K562 (cell line): Measurements from ENCODE around the gene HMGB1. TPM values are rescaled to one million over a fixed set of nuclear protein-coding genes. Genes with fewer than 3 reads are reported as not detected.

Experiments
- CUX1 ChIP-seq: fragments of 200-800 bp; sonication (Bioruptor generic); IDR thresholded peaks from 2 replicates; pipeline ENCODE4 v1.6.1; 2016; ENCODE audit warnings: missing genetic modification characterization, missing compliant biosample characterization
- FOS ChIP-seq: IDR thresholded peaks from 3 replicates; pipeline ENCODE4 v1.6.1; 2011; ENCODE audit not compliant: insufficient read length; ENCODE audit errors: extremely low read depth
- PKNOX1 ChIP-seq: fragments of 450-650 bp; IDR thresholded peaks from 2 replicates; pipeline ENCODE4 v1.6.1; 2016
- PRPF4 ChIP-seq: fragments of 200-400 bp; formaldehyde crosslinking; IDR thresholded peaks from one replicate; pipeline ENCODE4 v1.6.1; 2017; ENCODE audit warnings: low read length, low read depth, mild to moderate bottlenecking; ENCODE audit not compliant: insufficient read depth, poor library complexity, severe bottlenecking
- SIN3B ChIP-seq: fragments of 450-650 bp; IDR thresholded peaks from 2 replicates; pipeline ENCODE4 v1.6.1; 2017; ENCODE audit warnings: low read depth, mild to moderate bottlenecking, moderate library complexity
- ZBTB1 ChIP-seq: sonication (generic); formaldehyde crosslinking; IDR thresholded peaks from 2 replicates; pipeline ENCODE4 v1.8.1; 2023; ENCODE audit warnings: missing genetic modification reagents, low read depth, mild to moderate bottlenecking, borderline replicate concordance
- ZBTB40 ChIP-seq, 2 experiments: fragments of 450-650 bp in 1 of 2; sonication (generic) in 1 of 2; formaldehyde crosslinking in 1 of 2; IDR thresholded peaks; 2 replicates each; pipeline versions ENCODE4 v1.7.1 to v1.9.0; 2016 to 2022; ENCODE audit warnings: inconsistent platforms in 1 of 2, mild to moderate bottlenecking in 1 of 2, missing genetic modification reagents in 1 of 2
- ZNF146 ChIP-seq: IDR thresholded peaks from one replicate; pipeline ENCODE4 v1.6.1; 2018; ENCODE audit warnings: missing compliant biosample characterization; ENCODE audit not compliant: unreplicated experiment
- polyA plus RNA-seq, 8 experiments: library from polyadenylated mRNA; depleted of rRNA in 4 of 8; stranded (reverse) in 5 of 8; unstranded in 3 of 8; fragments of >200 nt; fragmentation: Nextera tagmentation in 2 of 8; fragmentation: Illumina TruSeq in 1 of 8; extraction: Ambion mirVana in 2 of 8; extraction: Trizol in 1 of 8; gene quantifications; 2 replicates each; pipeline versions ENCODE4 v1.2.1 to v1.2.3, GENCODE V29; 2011 to 2014; ENCODE audit warnings: inconsistent platforms in 1 of 8, missing spikeins in 1 of 8
- total RNA-seq, 7 experiments: library from RNA; depleted of rRNA in 6 of 7; stranded (reverse); fragments of >200 nt in 6 of 7; fragmentation: Illumina TruSeq in 2 of 7; extraction: Trizol in 2 of 7; gene quantifications; 2 replicates each; pipeline versions ENCODE4 v1.2.1 to v1.2.3, GENCODE V29; 2011 to 2021; ENCODE audit warnings: low replicate concordance in 1 of 7

HMGB1 gene
- total and polyA plus RNA-seq, 9 of the 15 experiments (the other 6 are each of a cell fraction or from before 2014, with no cell fraction given) = 442 to 1,896 (median 933) TPM

DNA sequence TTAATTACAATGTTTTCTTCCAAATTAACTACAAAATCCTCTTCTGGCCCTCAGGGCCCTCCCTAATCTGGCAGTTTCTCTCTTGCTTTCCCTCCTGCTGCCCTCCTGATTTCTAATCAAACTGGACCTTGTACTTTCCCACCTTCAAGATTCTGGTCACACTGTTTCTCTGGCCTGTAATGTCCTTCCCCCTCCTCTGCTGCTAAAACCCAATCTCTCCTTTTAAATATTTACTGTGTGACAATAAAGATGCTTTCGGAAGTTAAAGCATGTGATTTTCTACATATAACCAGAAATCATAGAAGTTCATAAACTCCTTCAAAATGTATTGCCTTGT is 14.1 kb upstream of the HMGB1 start (continued):
- no peak for TF ChIP-seq PKNOX1
- no peak for TF ChIP-seq ZNF146
- TF ChIP-seq PRPF4 = no peak
- TF ChIP-seq SIN3B = no peak
- TF ChIP-seq CUX1 = no peak
- no peak for TF ChIP-seq ZBTB40 (IDR thresholded peaks at IDR 0.05)
- no peak for TF ChIP-seq ZBTB40 (CRISPR knock-in tag; IDR thresholded peaks at IDR 0.05)
- no peak for TF ChIP-seq ZBTB1 (CRISPR knock-in tag)
- TF ChIP-seq FOS = no peak
- TF ChIP-seq, all 486 proteins: peak for 0
